Endothelial cell of umbilical vein (primary cell): ENCODE data around the gene SMARCC2. TPM values are rescaled to one million over a fixed set of nuclear protein-coding genes. Genes with fewer than 3 reads are reported as not detected.
A peak's percentile ranks its signal among the peaks of the same experiment; 100 is the strongest.

Experiments used
- BruUV-seq: library from RNA; stranded (reverse); fragments of 400-500 nt; replicated peaks from 2 replicates; lab custom pipeline; 2021; lab: Mats Ljungman, UMichigan
- CTCF ChIA-PET: fragments of 300-600, 350-600 bp; sonication (Branson Sonifier 250); formaldehyde crosslinking; loops from one replicate; lab custom pipeline; 2021; ENCODE audit warnings: antibody characterized with exemption, inconsistent platforms; lab: Charles Lee
- POLR2A ChIA-PET: fragments of 300-600, 350-600 bp; sonication (Branson Sonifier 250); formaldehyde crosslinking; loops from one replicate; lab custom pipeline; 2021; ENCODE audit warnings: antibody characterized with exemption, inconsistent platforms; lab: Charles Lee
- DNase-seq: peaks from one replicate; pipeline ENCODE4 v3.0.0-alpha.2; 2011; ENCODE audit warnings: low read depth, low spot score
- FAIRE-seq: peaks from 2 replicates; lab custom pipeline; 2011; peaks lifted over from hg19 to GRCh38; lab: Jason Lieb, UNC
- H2AFZ ChIP-seq: 2 replicates; pipeline ENCODE4 v1.6.0; 2012; ENCODE audit warnings: low read depth, low read length, control low read depth, inconsistent platforms
- H3K27ac ChIP-seq: 2 replicates; pipeline ENCODE4 v1.5.1; 2011; ENCODE audit warnings: low read depth, mild to moderate bottlenecking, control low read depth, low read length, moderate library complexity; ENCODE audit not compliant: insufficient read depth
- H3K27me3 ChIP-seq, 2 experiments: 2 replicates each; pipeline versions ENCODE4 v1.6.0 to v1.6.1; 2011; ENCODE audit warnings: low read length in 2 of 2, mixed read lengths in 1 of 2; ENCODE audit not compliant: control insufficient read depth in 2 of 2, insufficient read depth in 2 of 2
- H3K36me3 ChIP-seq, 2 experiments: 2 replicates in 1 of 2; 3 replicates in 1 of 2; pipeline ENCODE4 v1.5.1; 2011; ENCODE audit warnings: low read length in 2 of 2, mild to moderate bottlenecking in 1 of 2, moderate library complexity in 1 of 2; ENCODE audit not compliant: control insufficient read depth in 2 of 2, insufficient read depth in 2 of 2; ENCODE audit errors: extremely low read depth in 1 of 2
- H3K4me1 ChIP-seq: 3 replicates; pipeline ENCODE4 v1.5.1; 2011; ENCODE audit warnings: mild to moderate bottlenecking, low read length; ENCODE audit not compliant: control insufficient read depth, insufficient read depth; ENCODE audit errors: extremely low read depth
- H3K4me2 ChIP-seq: 2 replicates; pipeline ENCODE4 v1.6.1; 2011; ENCODE audit warnings: low read length, control low read depth, mixed read lengths; ENCODE audit not compliant: insufficient read depth
- H3K4me3 ChIP-seq, 3 experiments: fragments of 200-600 bp in 1 of 3; sonication (generic), shearing (Covaris generic) in 1 of 3; replicated peaks in 1 of 3; 2 replicates each; pipeline ENCODE4 v1.5.1; 2011 to 2016; ENCODE audit warnings: control low read depth in 3 of 3, low read length in 3 of 3, mild to moderate bottlenecking in 2 of 3, inconsistent platforms in 1 of 3, low read depth in 1 of 3, moderate library complexity in 1 of 3; ENCODE audit not compliant: insufficient read depth in 1 of 3
- H3K79me2 ChIP-seq: 2 replicates; pipeline ENCODE4 v1.6.0; 2012; ENCODE audit warnings: low read length, inconsistent platforms; ENCODE audit not compliant: control insufficient read depth, insufficient read depth
- H3K9ac ChIP-seq: replicated peaks from 2 replicates; pipeline ENCODE3; 2011; ENCODE audit warnings: low read length, control low read depth; ENCODE audit not compliant: insufficient read depth; ENCODE audit errors: extremely low read depth
- H3K9me1 ChIP-seq: replicated peaks from 3 replicates; pipeline ENCODE4 v1.6.0; 2011; ENCODE audit warnings: mild to moderate bottlenecking, low read length; ENCODE audit not compliant: control insufficient read depth, insufficient read depth; ENCODE audit errors: extremely low read depth
- H3K9me3 ChIP-seq: replicated peaks from 2 replicates; pipeline ENCODE4 v1.5.1; 2012; ENCODE audit warnings: low read length, inconsistent platforms; ENCODE audit not compliant: control insufficient read depth, insufficient read depth
- H4K20me1 ChIP-seq: replicated peaks from 2 replicates; pipeline ENCODE3; 2011; ENCODE audit warnings: mild to moderate bottlenecking, low read length; ENCODE audit not compliant: control insufficient read depth, insufficient read depth; ENCODE audit errors: extremely low read depth
- EZH2 ChIP-seq: IDR thresholded peaks from 2 replicates; pipeline ENCODE4 v1.6.1; 2012; ENCODE audit warnings: borderline replicate concordance, low read depth, mild to moderate bottlenecking, moderate library complexity, low read length, inconsistent platforms; ENCODE audit not compliant: severe bottlenecking
- FOS ChIP-seq: IDR thresholded peaks from 2 replicates; pipeline ENCODE4 v1.6.1; 2011; ENCODE audit warnings: mild to moderate bottlenecking, low read length, moderate library complexity, borderline replicate concordance; ENCODE audit not compliant: insufficient read depth
- MYC ChIP-seq: IDR thresholded peaks from one replicate; pipeline ENCODE4 v1.6.1; 2011; ENCODE audit warnings: mild to moderate bottlenecking, low read depth, low read length
- POLR2A ChIP-seq: IDR thresholded peaks from 2 replicates; pipeline ENCODE4 v1.6.1; 2012; ENCODE audit warnings: low read depth, mild to moderate bottlenecking, control low read depth, low read length
- POLR2AphosphoS5 ChIP-seq: IDR thresholded peaks from 2 replicates; pipeline ENCODE4 v1.6.1; 2012; ENCODE audit warnings: low read depth, mild to moderate bottlenecking, control low read depth, low read length, moderate library complexity; ENCODE audit not compliant: insufficient read depth
- dilution Hi-C: fragments of 300-500 bp; cut with MboI; formaldehyde crosslinking; loops from one replicate; pipeline ENCODE4 v1.15.0; 2019; ENCODE audit warnings: low sequenced_read_pairs; ENCODE audit not compliant: extremely low pct_ligation_motif_present
- intact Hi-C: fragments of 100-400 bp; cut with micrococcal nuclease; formaldehyde crosslinking; loops from one replicate; pipeline ENCODE4 v1.10.0; 2022
- polyA plus RNA-seq, 4 experiments: library from polyadenylated mRNA; depleted of rRNA in 3 of 4; stranded (reverse) in 3 of 4; unstranded in 1 of 4; fragments of >200 nt; gene quantifications; 2 replicates each; pipeline versions ENCODE4 v1.2.1 to v1.2.3, GENCODE V29; 2011 to 2012; ENCODE audit warnings: missing spikeins in 1 of 4
- total RNA-seq: library from RNA; stranded (reverse); gene quantifications from 2 replicates; pipeline ENCODE4 v1.2.3, GENCODE V29; 2021
- TF ChIP-seq, protein P1 (sequence below): IDR thresholded peaks from 2 replicates; pipeline ENCODE4 v1.6.1; 2011; ENCODE audit not compliant: insufficient read depth, insufficient read length
- TF ChIP-seq, protein P2 (sequence below), 2 donors: IDR thresholded peaks; 1 replicate in 1 of 2; 2 replicates in 1 of 2; pipeline ENCODE4 v1.5.1; 2011; ENCODE audit warnings: low read length in 2 of 2, mild to moderate bottlenecking in 2 of 2, moderate library complexity in 2 of 2, control low read depth in 1 of 2, inconsistent platforms in 1 of 2, low read depth in 1 of 2; ENCODE audit not compliant: insufficient read depth in 1 of 2; ENCODE audit errors: extremely low read depth in 1 of 2

SMARCC2 gene
- total and polyA plus RNA-seq, 2 donors (not counting 3 experiments of a cell fraction or from before 2014, with no cell fraction given), result 51.9 to 121 TPM

DNA sequence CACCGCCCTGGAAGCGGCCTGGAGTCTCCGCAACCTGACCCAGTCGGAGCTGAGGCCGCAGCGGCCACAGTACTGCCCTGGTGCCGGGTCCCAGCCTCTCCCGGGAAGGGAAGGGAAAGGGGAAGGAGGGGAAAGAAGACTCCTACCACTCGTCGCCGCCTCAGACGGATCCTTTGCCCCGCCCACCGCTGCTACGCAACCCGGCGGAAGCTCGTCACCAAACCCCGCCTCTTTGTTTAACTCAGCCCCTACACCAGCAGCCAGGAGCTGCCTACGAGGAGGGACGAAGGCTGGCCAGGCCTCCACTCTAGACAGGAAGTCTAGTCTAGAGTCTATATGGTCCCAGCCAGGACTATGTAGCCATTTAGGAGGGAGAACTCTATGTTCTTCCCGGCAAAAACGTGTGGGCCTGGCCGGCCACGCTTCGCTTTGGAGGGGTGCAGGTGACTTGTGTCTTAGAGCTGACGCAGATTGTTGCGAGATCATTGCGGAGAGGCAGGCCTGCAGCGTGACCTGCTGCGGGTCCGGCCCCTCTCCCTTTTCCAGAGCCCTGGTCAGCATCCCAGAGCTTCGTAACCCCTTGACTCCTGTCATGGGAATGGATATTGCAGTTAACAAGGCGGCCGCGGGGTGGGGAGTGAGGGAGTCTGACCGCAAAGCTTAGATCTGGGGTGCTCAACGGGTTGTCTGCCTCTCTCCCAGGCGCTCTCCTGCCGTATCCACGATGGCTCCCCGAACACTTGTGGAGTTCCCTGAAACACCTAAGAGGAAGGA is 32.7 kb upstream of the SMARCC2 start, which contains the start of gene RNF41:
Gene RNF41, minus strand, starts transcription at position 166 of the 774 bp plus-strand sequence. CDS start 7,875 bp downstream, outside the sequence.
- CTCF ChIA-PET, result interaction anchor here (0.8 to 4.0 kb wide), 21 partner anchors 10 to 484 kb away, joined by 3 to 75 read pairs (median 6); partner anchors contain the start of genes ANKRD52, ESYT1, SMARCC2 and ZC3H10
- H3K9me1 ChIP-seq, result no peaks in the 10 kb centered on the region

More for the DNA sequence above, 32.7 kb upstream of the SMARCC2 start, which contains the start of gene RNF41:
- Histone ChIP-seq H4K20me1 (no peaks in the 10 kb centered on the region), H3K4me3 (peak within 1 kb of the TSS; percentile 80 to 93 (median 82)), H3K9ac (peak within 1 kb of the TSS; percentile 94), H3K27me3 (no peaks in the 10 kb centered on the region), H3K4me1 (peaks cover 19% of the 10 kb centered on the region), H3K27ac (peak within 1 kb of the TSS; percentile 95), H3K4me2 (peak within 1 kb of the TSS; percentile 71), H3K9me3 (no peaks in the 10 kb centered on the region), H3K79me2 (peaks cover 23% of the 10 kb centered on the region), H2AFZ (peak within 1 kb of the TSS; percentile 57), H3K36me3 (no peaks in the 10 kb centered on the region)
- DNase-seq (peak; percentile 98), FAIRE-seq (peak; percentile 97)
- TF ChIP-seq, protein P1, sequence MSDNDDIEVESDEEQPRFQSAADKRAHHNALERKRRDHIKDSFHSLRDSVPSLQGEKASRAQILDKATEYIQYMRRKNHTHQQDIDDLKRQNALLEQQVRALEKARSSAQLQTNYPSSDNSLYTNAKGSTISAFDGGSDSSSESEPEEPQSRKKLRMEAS, result peak; percentile 3
- no peak for TF ChIP-seq FOS
- TF ChIP-seq EZH2, result no peak
- peak; percentile 89 for TF ChIP-seq POLR2AphosphoS5
- TF ChIP-seq, protein P2, sequence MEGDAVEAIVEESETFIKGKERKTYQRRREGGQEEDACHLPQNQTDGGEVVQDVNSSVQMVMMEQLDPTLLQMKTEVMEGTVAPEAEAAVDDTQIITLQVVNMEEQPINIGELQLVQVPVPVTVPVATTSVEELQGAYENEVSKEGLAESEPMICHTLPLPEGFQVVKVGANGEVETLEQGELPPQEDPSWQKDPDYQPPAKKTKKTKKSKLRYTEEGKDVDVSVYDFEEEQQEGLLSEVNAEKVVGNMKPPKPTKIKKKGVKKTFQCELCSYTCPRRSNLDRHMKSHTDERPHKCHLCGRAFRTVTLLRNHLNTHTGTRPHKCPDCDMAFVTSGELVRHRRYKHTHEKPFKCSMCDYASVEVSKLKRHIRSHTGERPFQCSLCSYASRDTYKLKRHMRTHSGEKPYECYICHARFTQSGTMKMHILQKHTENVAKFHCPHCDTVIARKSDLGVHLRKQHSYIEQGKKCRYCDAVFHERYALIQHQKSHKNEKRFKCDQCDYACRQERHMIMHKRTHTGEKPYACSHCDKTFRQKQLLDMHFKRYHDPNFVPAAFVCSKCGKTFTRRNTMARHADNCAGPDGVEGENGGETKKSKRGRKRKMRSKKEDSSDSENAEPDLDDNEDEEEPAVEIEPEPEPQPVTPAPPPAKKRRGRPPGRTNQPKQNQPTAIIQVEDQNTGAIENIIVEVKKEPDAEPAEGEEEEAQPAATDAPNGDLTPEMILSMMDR (IDR thresholded peaks at IDR 0.05; ENCODE audit: extremely low read depth in 1 of 2, insufficient read depth in 1 of 2, low read depth in 1 of 2, low read length in 2 of 2), result peak in 1 of 2 donors; percentile 25
- TF ChIP-seq MYC, result no peak
- TF ChIP-seq POLR2A, result peak; percentile 90
- intact Hi-C loops (no loop called here), dilution Hi-C loops (no loop called here)
- TSS peak; percentile 72 for BruUV-seq
- POLR2A ChIA-PET, result interaction anchor here (0.6 to 3.2 kb wide), 13 partner anchors 10 to 227 kb away, joined by 3 to 37 read pairs (median 6); partner anchors contain the start of genes ANKRD52, CNPY2, ESYT1 and SMARCC2
